K562 (cell line): ENCODE results near the gene DYNLT4. TPM values are rescaled to one million over a fixed set of nuclear protein-coding genes. Genes with fewer than 3 reads are reported as not detected.

Experiments used
- CBX5 ChIP-seq: IDR thresholded peaks from 2 replicates; pipeline ENCODE4 v1.6.1; 2014; ENCODE audit warnings: low read depth, borderline replicate concordance
- CHD1 ChIP-seq: fragments of 200-600 bp; sonication (generic); IDR thresholded peaks from one replicate; pipeline ENCODE4 v1.6.1; 2012; ENCODE audit warnings: mild to moderate bottlenecking, moderate library complexity, low read length, inconsistent platforms
- CREB1 ChIP-seq, 2 experiments: sonication (generic) in 1 of 2; formaldehyde crosslinking in 1 of 2; IDR thresholded peaks; 2 replicates each; pipeline versions ENCODE4 v1.6.1 to v1.8.0; 2012 to 2022; ENCODE audit warnings: inconsistent platforms in 1 of 2, mild to moderate bottlenecking in 1 of 2, missing genetic modification reagents in 1 of 2, moderate library complexity in 1 of 2
- ELF1 ChIP-seq: fragments of 200-800 bp; sonication (Bioruptor generic); IDR thresholded peaks from 2 replicates; pipeline ENCODE4 v1.6.1; 2016; ENCODE audit warnings: missing genetic modification characterization, missing compliant biosample characterization
- EWSR1 ChIP-seq: fragments of 450-650 bp; IDR thresholded peaks from 2 replicates; pipeline ENCODE4 v1.6.1; 2018; ENCODE audit warnings: borderline replicate concordance, mild to moderate bottlenecking, low read depth, moderate library complexity; ENCODE audit not compliant: partially characterized antibody
- GTF2B ChIP-seq: IDR thresholded peaks from 2 replicates; pipeline ENCODE4 v1.6.1; 2011; ENCODE audit not compliant: insufficient read length; ENCODE audit errors: extremely low read depth
- MAFF ChIP-seq: IDR thresholded peaks from 2 replicates; pipeline ENCODE4 v1.6.1; 2012; ENCODE audit warnings: low read length, improper control_type of control experiment
- NFXL1 ChIP-seq: fragments of 450-650 bp; formaldehyde crosslinking; IDR thresholded peaks from 2 replicates; pipeline ENCODE4 v1.4.0; 2021; ENCODE audit warnings: mild to moderate bottlenecking
- PHF8 ChIP-seq: fragments of 200-600 bp; sonication (generic); IDR thresholded peaks from 2 replicates; pipeline ENCODE4 v1.6.1; 2012; ENCODE audit warnings: mixed run types, mild to moderate bottlenecking, inconsistent platforms, low read length, moderate library complexity, borderline replicate concordance
- SMARCC2 ChIP-seq: fragments of 450-650 bp; IDR thresholded peaks from 2 replicates; pipeline ENCODE4 v1.6.1; 2017; ENCODE audit warnings: antibody characterized with exemption, moderate library complexity, mild to moderate bottlenecking, low read depth
- STAG1 ChIP-seq: sonication (generic); formaldehyde crosslinking; IDR thresholded peaks from 2 replicates; pipeline ENCODE4 v1.5.0; 2020; ENCODE audit warnings: missing genetic modification reagents, borderline replicate concordance
- TAF1 ChIP-seq: IDR thresholded peaks from 2 replicates; pipeline ENCODE4 v1.6.1; 2011; ENCODE audit warnings: mild to moderate bottlenecking, low read length, moderate library complexity; ENCODE audit not compliant: insufficient read depth, control insufficient read depth, severe bottlenecking; ENCODE audit errors: extremely low read depth
- THRAP3 ChIP-seq: fragments of 450-650 bp; IDR thresholded peaks from 2 replicates; pipeline ENCODE4 v1.6.1; 2016; ENCODE audit warnings: mild to moderate bottlenecking, inconsistent platforms, borderline replicate concordance
- ZNF384 ChIP-seq: IDR thresholded peaks from 2 replicates; pipeline ENCODE4 v1.6.1; 2012; ENCODE audit warnings: low read depth, low read length, improper control_type of control experiment
- ZNF644 ChIP-seq: fragments of 200-800 bp; sonication (Bioruptor generic); IDR thresholded peaks from 2 replicates; pipeline ENCODE4 v1.6.1; 2016; ENCODE audit warnings: low read depth, missing genetic modification characterization, missing compliant biosample characterization
- ZNF696 ChIP-seq: fragments of 250-450 bp; sonication (Bioruptor Pico); conservative IDR thresholded peaks from 2 replicates; pipeline ENCODE4 v1.4.0; 2020; ENCODE audit warnings: mild to moderate bottlenecking, moderate library complexity
- ZNF780A ChIP-seq: fragments of 250-450 bp; sonication (Bioruptor Pico); IDR thresholded peaks from 2 replicates; pipeline ENCODE4 v1.5.0; 2021; ENCODE audit warnings: mild to moderate bottlenecking
- polyA plus RNA-seq, 8 experiments: library from polyadenylated mRNA; depleted of rRNA in 4 of 8; stranded (reverse) in 5 of 8; unstranded in 3 of 8; fragments of >200 nt; fragmentation: Nextera tagmentation in 2 of 8; fragmentation: Illumina TruSeq in 1 of 8; extraction: Ambion mirVana in 2 of 8; extraction: Trizol in 1 of 8; gene quantifications; 2 replicates each; pipeline versions ENCODE4 v1.2.1 to v1.2.3, GENCODE V29; 2011 to 2014; ENCODE audit warnings: inconsistent platforms in 1 of 8, missing spikeins in 1 of 8
- total RNA-seq, 7 experiments: library from RNA; depleted of rRNA in 6 of 7; stranded (reverse); fragments of >200 nt in 6 of 7; fragmentation: Illumina TruSeq in 2 of 7; extraction: Trizol in 2 of 7; gene quantifications; 2 replicates each; pipeline versions ENCODE4 v1.2.1 to v1.2.3, GENCODE V29; 2011 to 2021; ENCODE audit warnings: low replicate concordance in 1 of 7
- TF ChIP-seq, protein P1 (sequence below): fragments of 450-650 bp; formaldehyde crosslinking; conservative IDR thresholded peaks from 2 replicates; pipeline ENCODE4 v1.4.0; 2022; ENCODE audit warnings: mild to moderate bottlenecking, missing genetic modification characterization
- TF ChIP-seq, protein P2 (sequence below): fragments of 250-450 bp; sonication (Bioruptor Pico); IDR thresholded peaks from 2 replicates; pipeline ENCODE4 v1.9.0; 2021; ENCODE audit warnings: mild to moderate bottlenecking
- TF ChIP-seq, protein P3 (sequence below): sonication (generic); formaldehyde crosslinking; IDR thresholded peaks from 2 replicates; pipeline ENCODE4 v1.8.1; 2022; ENCODE audit warnings: missing genetic modification reagents

DYNLT4 gene
- total and polyA plus RNA-seq, 9 of the 15 experiments (the other 6 are each of a cell fraction or from before 2014, with no cell fraction given): 0.29 to 0.73 TPM; not detected in 7

GRCh38 chr1:44790968-44791801 is 16.0 kb downstream of the DYNLT4 start (continued):
- TF ChIP-seq, protein P1, sequence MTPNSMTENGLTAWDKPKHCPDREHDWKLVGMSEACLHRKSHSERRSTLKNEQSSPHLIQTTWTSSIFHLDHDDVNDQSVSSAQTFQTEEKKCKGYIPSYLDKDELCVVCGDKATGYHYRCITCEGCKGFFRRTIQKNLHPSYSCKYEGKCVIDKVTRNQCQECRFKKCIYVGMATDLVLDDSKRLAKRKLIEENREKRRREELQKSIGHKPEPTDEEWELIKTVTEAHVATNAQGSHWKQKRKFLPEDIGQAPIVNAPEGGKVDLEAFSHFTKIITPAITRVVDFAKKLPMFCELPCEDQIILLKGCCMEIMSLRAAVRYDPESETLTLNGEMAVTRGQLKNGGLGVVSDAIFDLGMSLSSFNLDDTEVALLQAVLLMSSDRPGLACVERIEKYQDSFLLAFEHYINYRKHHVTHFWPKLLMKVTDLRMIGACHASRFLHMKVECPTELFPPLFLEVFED (CRISPR knock-in tag): no peak
- TF ChIP-seq, protein P2, sequence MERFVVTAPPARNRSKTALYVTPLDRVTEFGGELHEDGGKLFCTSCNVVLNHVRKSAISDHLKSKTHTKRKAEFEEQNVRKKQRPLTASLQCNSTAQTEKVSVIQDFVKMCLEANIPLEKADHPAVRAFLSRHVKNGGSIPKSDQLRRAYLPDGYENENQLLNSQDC (CRISPR knock-in tag): no peak
- no peak for TF ChIP-seq CREB1 (IDR thresholded peaks at IDR 0.05)
- TF ChIP-seq CREB1 (CRISPR knock-in tag; IDR thresholded peaks at IDR 0.05): no peak
- no peak for TF ChIP-seq GTF2B
- TF ChIP-seq MAFF: no peak
- no peak for TF ChIP-seq ZNF696 (CRISPR knock-in tag)
- no peak for TF ChIP-seq ZNF384
- TF ChIP-seq ELF1 (tag): no peak
- no peak for TF ChIP-seq ZNF780A (CRISPR knock-in tag)
- no peak for TF ChIP-seq THRAP3
- TF ChIP-seq STAG1 (CRISPR knock-in tag): no peak
- no peak for TF ChIP-seq PHF8
- TF ChIP-seq ZNF644 (tag): no peak
- TF ChIP-seq CBX5: no peak
- TF ChIP-seq EWSR1: no peak
- no peak for TF ChIP-seq SMARCC2
- TF ChIP-seq TAF1: no peak
- TF ChIP-seq NFXL1 (CRISPR knock-in tag): no peak
- no peak for TF ChIP-seq CHD1
- TF ChIP-seq, protein P3, sequence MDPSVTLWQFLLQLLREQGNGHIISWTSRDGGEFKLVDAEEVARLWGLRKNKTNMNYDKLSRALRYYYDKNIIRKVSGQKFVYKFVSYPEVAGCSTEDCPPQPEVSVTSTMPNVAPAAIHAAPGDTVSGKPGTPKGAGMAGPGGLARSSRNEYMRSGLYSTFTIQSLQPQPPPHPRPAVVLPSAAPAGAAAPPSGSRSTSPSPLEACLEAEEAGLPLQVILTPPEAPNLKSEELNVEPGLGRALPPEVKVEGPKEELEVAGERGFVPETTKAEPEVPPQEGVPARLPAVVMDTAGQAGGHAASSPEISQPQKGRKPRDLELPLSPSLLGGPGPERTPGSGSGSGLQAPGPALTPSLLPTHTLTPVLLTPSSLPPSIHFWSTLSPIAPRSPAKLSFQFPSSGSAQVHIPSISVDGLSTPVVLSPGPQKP (CRISPR knock-in tag): no peak
